Thyroid gland (tissue), 4 donors: Measurements from ENCODE around the gene CDK5RAP3. TPM values are rescaled to one million over a fixed set of nuclear protein-coding genes. Genes with fewer than 3 reads are reported as not detected.

Experiments used
- DNase-seq, 2 donors: peaks; one replicate each; pipeline ENCODE4 v3.0.0-alpha.2; 2019
- H3K27ac ChIP-seq, 3 donors: fragments of 200-600 bp; sonication (generic); 1 replicate in 2 of 3; 2 replicates in 1 of 3; pipeline ENCODE4 v1.5.1; 2016 to 2019; ENCODE audit warnings: mild to moderate bottlenecking in 1 of 3, moderate library complexity in 1 of 3
- H3K27me3 ChIP-seq: fragments of 200-600 bp; sonication (generic); one replicate; pipeline ENCODE4 v1.5.1; 2019
- H3K36me3 ChIP-seq, 2 donors: fragments of 200-600 bp; sonication (generic); one replicate each; pipeline ENCODE4 v1.5.1; 2016 to 2019
- H3K4me1 ChIP-seq, 2 donors: fragments of 200-600 bp; sonication (generic); one replicate each; pipeline ENCODE4 v1.5.1; 2017 to 2019
- H3K4me3 ChIP-seq, 3 donors: fragments of 200-600 bp; sonication (generic); replicated peaks in 1 of 3; 1 replicate in 2 of 3; 2 replicates in 1 of 3; pipeline ENCODE4 v1.5.1; 2016; ENCODE audit warnings: mild to moderate bottlenecking in 1 of 3
- H3K9me3 ChIP-seq: fragments of 200-600 bp; sonication (generic); one replicate; pipeline ENCODE4 v1.5.1; 2017
- CTCF ChIP-seq, 6 experiments: fragments of 200-600 bp in 3 of 6; fragments of 450-650 bp in 3 of 6; sonication (generic) in 3 of 6; IDR thresholded peaks; one replicate each; pipeline ENCODE4 v1.5.1; 2016 to 2019; ENCODE audit warnings: antibody characterized with exemption in 6 of 6, mild to moderate bottlenecking in 2 of 6, inconsistent platforms in 1 of 6, moderate library complexity in 1 of 6
- POLR2A ChIP-seq, 2 donors: fragments of 450-650 bp; IDR thresholded peaks; one replicate each; pipeline ENCODE4 v1.6.1; 2017; ENCODE audit warnings: antibody characterized with exemption in 2 of 2, mild to moderate bottlenecking in 2 of 2, moderate library complexity in 1 of 2
- WGBS, 2 donors: methylation state at CpG; one replicate each; pipeline ENCODE4 v1.1.5; 2017; 5-methylcytosine and 5-hydroxymethylcytosine counted together
- intact Hi-C: fragments of 100-400 bp; cut with DNase I; formaldehyde crosslinking; loops from one replicate; pipeline ENCODE4 v1.15.1; 2023
- total RNA-seq, 4 donors: library from RNA; depleted of rRNA; stranded (reverse); fragments of >200 nt; gene quantifications; one replicate each; pipeline ENCODE4 v1.2.3, GENCODE V29; 2016

CDK5RAP3 gene
- total RNA-seq, 4 donors from 2014 or later, result 165 to 221 (median 193) TPM

GRCh38 chr17:47945080-47945479 is 25.8 kb upstream of the CDK5RAP3 start:
- Histone ChIP-seq H3K27me3 (no peaks in the 10 kb centered on the region), H3K36me3 (no peaks in the 10 kb centered on the region), H3K9me3 (no peaks in the 10 kb centered on the region), H3K4me3 (no peak overlapping the region), H3K27ac (peak overlapping the region; percentile 51 to 92 (median 65)), H3K4me1 (peaks cover 41 to 57% of the 10 kb centered on the region in 2 donors)
- WGBS, 2 donors, result 73 to 77% methylated on average over 8 of the region's 8 CpGs
- no peak for DNase-seq
- intact Hi-C loops, result no loop called here
- TF ChIP-seq POLR2A (IDR thresholded peaks at IDR 0.05) (no peak), CTCF (IDR thresholded peaks at IDR 0.05) (no peak)

- 52 to 62% methylated on average over 10 of the region's 10 CpGs for WGBS, 2 donors
- intact Hi-C loops, result no loop called here
- peak; percentile 80 to 82 for DNase-seq
- TF ChIP-seq CTCF (IDR thresholded peaks at IDR 0.05) (no peak), POLR2A (IDR thresholded peaks at IDR 0.05) (no peak)
- H3K4me1 ChIP-seq, result peaks cover 47 to 60% of the 10 kb centered on the region in 2 donors
- no peaks in the 10 kb centered on the region for H3K36me3 ChIP-seq
- H3K9me3 ChIP-seq, result no peaks in the 10 kb centered on the region
- H3K27ac ChIP-seq, result peak overlapping the region; percentile 51 to 92 (median 65)
- no peak overlapping the region for H3K4me3 ChIP-seq
- no peaks in the 10 kb centered on the region for H3K27me3 ChIP-seq
Measured at GRCh38 chr17:47945529-47946508, 25.1 kb upstream of the CDK5RAP3 start.

GRCh38 chr17:47946516-47946915 is 24.4 kb upstream of the CDK5RAP3 start:
- Histone ChIP-seq H3K4me3 (no peak overlapping the region), H3K36me3 (no peaks in the 10 kb centered on the region), H3K27me3 (no peaks in the 10 kb centered on the region), H3K4me1 (peaks cover 50 to 65% of the 10 kb centered on the region in 2 donors), H3K27ac (peak overlapping the region; percentile 51 to 92 (median 65)), H3K9me3 (no peaks in the 10 kb centered on the region)
- 86 to 93% methylated on average over 4 to 6 of the region's 6 CpGs for WGBS, 2 donors
- intact Hi-C loops, result no loop called here
- no peak for DNase-seq
- no peak for TF ChIP-seq CTCF (IDR thresholded peaks at IDR 0.05)
- no peak for TF ChIP-seq POLR2A (IDR thresholded peaks at IDR 0.05)

- Histone ChIP-seq H3K27ac (peak overlapping the region; percentile 51 to 92 (median 65)), H3K36me3 (no peaks in the 10 kb centered on the region), H3K4me3 (no peak overlapping the region), H3K27me3 (no peaks in the 10 kb centered on the region), H3K4me1 (peaks cover 55 to 69% of the 10 kb centered on the region in 2 donors), H3K9me3 (no peaks in the 10 kb centered on the region)
- WGBS, 2 donors, result 32 to 36% methylated on average over 2 of the region's 2 CpGs
- TF ChIP-seq CTCF (IDR thresholded peaks at IDR 0.05) (peak; percentile 78 to 85 (median 79)), POLR2A (IDR thresholded peaks at IDR 0.05) (peak in 1 of 2 donors; percentile 30)
- DNase-seq, result peak; percentile 88 to 89
- intact Hi-C loops, result no loop called here
Measured at GRCh38 chr17:47946929-47947397, 23.9 kb upstream of the CDK5RAP3 start.
